Stomach smooth muscle (tissue), 2 donors: ENCODE measurements around the gene PCDHB10.
"Not testable (repeated sequence)": the region's sequence is repeated elsewhere in the genome, so short reads cannot be mapped to it uniquely, and the experiment has no call there.

Experiments
- H3K27ac ChIP-seq: one replicate; pipeline ENCODE4 v1.7.0; 2013; ENCODE audit warnings: mild to moderate bottlenecking, low read length, inconsistent platforms
- H3K27me3 ChIP-seq, 2 donors: one replicate each; pipeline ENCODE4 v1.7.0; 2013; ENCODE audit warnings: low read length in 2 of 2; ENCODE audit not compliant: insufficient read depth in 2 of 2, control insufficient read depth in 1 of 2
- H3K36me3 ChIP-seq, 2 donors: one replicate each; pipeline ENCODE4 v1.7.0; 2013; ENCODE audit warnings: low read length in 2 of 2; ENCODE audit not compliant: control insufficient read depth in 2 of 2, insufficient read depth in 2 of 2
- H3K4me1 ChIP-seq: one replicate; pipeline ENCODE4 v1.7.0; 2013; ENCODE audit warnings: low read length; ENCODE audit not compliant: control insufficient read depth, insufficient read depth
- H3K4me3 ChIP-seq, 2 donors: one replicate each; pipeline ENCODE4 v1.7.0; 2013; ENCODE audit warnings: low read length in 2 of 2
- H3K9ac ChIP-seq, 2 donors: one replicate each; pipeline ENCODE4 v1.7.0; 2013; ENCODE audit warnings: low read length in 2 of 2, mild to moderate bottlenecking in 1 of 2
- H3K9me3 ChIP-seq, 2 donors: one replicate each; pipeline ENCODE4 v1.7.0; 2013; ENCODE audit warnings: low read length in 2 of 2; ENCODE audit not compliant: control insufficient read depth in 2 of 2
- donor health status: healthy.
- donor health status: Pancreatic carcinoma.

Gene PCDHB10

DNA sequence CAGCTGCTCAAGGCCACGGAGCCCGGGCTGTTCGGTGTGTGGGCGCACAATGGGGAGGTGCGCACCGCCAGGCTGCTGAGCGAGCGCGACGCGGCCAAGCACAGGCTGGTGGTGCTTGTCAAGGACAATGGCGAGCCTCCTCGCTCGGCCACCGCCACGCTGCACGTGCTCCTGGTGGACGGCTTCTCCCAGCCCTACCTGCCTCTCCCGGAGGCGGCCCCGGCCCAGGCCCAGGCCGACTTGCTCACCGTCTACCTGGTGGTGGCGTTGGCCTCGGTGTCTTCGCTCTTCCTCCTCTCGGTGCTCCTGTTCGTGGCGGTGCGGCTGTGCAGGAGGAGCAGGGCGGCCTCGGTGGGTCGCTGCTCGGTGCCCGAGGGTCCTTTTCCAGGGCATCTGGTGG, 3.0 kb upstream of the PCDHB10 start:
- not testable (repeated sequence) for H3K27me3 ChIP-seq, H3K4me3 ChIP-seq, H3K36me3 ChIP-seq, H3K27ac ChIP-seq, H3K9ac ChIP-seq, H3K4me1 ChIP-seq
- H3K9me3 ChIP-seq, result peaks cover 15 to 31% of the 10 kb centered on the region in 2 donors

DNA sequence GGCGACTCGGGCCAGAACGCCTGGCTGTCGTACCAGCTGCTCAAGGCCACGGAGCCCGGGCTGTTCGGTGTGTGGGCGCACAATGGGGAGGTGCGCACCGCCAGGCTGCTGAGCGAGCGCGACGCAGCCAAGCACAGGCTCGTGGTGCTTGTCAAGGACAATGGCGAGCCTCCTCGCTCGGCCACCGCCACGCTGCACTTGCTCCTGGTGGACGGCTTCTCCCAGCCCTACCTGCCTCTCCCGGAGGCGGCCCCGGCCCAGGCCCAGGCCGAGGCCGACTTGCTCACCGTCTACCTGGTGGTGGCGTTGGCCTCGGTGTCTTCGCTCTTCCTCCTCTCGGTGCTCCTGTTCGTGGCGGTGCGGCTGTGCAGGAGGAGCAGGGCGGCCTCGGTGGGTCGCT, 2.2 kb downstream of the PCDHB10 start:
- not testable (repeated sequence) for H3K4me1 ChIP-seq, H3K27ac ChIP-seq, H3K36me3 ChIP-seq, H3K4me3 ChIP-seq, H3K9ac ChIP-seq, H3K27me3 ChIP-seq
- H3K9me3 ChIP-seq, result peaks cover 11 to 28% of the 10 kb centered on the region in 2 donors

DNA sequence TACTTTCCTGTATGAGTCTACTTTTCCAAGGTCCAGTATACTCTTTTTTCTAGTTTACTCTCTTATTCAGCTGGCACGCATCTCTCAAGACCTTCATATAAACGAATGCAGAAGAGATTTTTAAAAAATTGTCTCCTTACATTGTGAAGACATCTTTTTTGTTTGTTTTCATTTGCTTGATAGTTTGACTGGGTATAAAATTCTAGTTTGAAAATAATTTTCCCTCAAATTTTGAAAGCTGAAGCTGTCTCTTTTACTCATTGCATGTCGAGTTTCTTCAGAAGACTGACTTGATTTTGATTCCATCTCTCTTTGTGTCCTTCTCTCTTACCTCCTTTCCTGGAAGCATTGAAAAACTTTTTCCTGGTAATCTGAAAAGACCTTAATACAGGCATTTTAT, 4.2 kb downstream of the PCDHB10 start:
- H3K9me3 ChIP-seq, result peaks cover 18 to 38% of the 10 kb centered on the region in 2 donors

DNA sequence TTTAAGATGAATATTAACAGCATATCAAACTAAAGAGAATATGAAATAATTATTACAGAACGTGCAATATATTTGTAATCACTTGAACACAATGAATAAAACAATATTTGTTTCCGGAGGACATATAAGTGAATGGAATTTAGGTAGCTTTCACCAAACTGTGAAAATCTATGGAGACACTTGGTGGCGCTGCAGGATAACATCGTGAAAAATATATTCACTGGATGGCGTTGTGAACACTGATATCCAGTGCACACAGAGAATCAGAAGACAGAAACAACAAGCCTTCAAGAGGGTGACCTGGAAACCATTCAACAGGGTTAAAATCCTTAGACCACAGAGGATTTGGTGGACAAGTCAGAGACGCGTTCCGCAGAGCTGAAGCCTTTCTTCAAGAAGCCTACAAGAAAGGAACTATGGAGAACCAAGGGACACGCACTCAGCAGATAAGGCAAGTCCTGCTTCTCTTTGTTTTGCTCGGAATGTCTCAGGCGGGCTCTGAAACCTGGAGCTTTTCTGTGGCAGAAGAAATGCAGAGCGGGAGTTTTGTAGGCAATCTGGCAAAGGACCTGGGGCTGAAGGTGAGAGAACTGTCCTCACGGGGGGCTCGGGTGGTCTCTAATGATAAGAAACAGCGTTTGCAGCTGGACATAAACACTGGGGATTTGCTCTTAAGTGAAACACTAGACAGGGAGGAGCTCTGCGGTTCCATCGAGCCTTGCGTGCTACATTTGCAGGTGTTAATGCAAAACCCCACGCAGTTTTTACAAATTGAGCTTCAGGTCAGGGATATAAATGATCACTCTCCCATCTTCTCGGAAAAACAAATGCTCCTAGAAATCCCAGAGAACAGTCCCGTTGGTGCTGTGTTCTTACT, 7.4 kb downstream of the PCDHB10 start, which contains the start of gene PCDHB11:
PCDHB11 (plus strand) TSS at position 269 of the 877 bp plus-strand sequence; CDS start at position 417, 148 bp downstream.
- Histone ChIP-seq H3K9ac (peak within 1 kb of the TSS in 1 of 2 donors; percentile 21), H3K27me3 (no peaks in the 10 kb centered on the region), H3K27ac (no peak within 1 kb of the TSS), H3K36me3 (no peaks in the 10 kb centered on the region), H3K4me3 (peak within 1 kb of the TSS; percentile 9 to 58), H3K9me3 (peaks cover 14 to 42% of the 10 kb centered on the region in 2 donors), H3K4me1 (no peaks in the 10 kb centered on the region)

More for the DNA sequence above, 4.2 kb downstream of the PCDHB10 start:
- no peaks in the 10 kb centered on the region for H3K36me3 ChIP-seq
- H3K27ac ChIP-seq, result no peak overlapping the region
- no peaks in the 10 kb centered on the region for H3K4me1 ChIP-seq
- no peak overlapping the region for H3K4me3 ChIP-seq
- no peak overlapping the region for H3K9ac ChIP-seq
- H3K27me3 ChIP-seq, result peaks cover 0 to 2% of the 10 kb centered on the region in 2 donors

DNA sequence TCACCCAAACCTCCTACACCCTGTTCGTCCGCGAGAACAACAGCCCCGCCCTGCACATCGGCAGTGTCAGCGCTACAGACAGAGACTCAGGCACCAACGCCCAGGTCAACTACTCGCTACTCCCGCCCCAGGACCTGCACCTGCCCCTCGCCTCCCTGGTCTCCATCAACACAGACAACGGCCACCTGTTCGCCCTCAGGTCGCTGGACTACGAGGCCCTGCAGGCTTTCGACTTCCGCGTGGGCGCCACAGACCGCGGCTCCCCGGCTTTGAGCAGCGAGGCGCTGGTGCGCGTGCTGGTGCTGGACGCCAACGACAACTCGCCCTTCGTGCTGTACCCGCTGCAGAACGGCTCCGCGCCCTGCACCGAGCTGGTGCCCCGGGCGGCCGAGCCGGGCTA, 9.0 kb downstream of the PCDHB10 start:
- H3K4me1 ChIP-seq, H3K36me3 ChIP-seq, H3K27me3 ChIP-seq, H3K27ac ChIP-seq, H3K4me3 ChIP-seq, H3K9ac ChIP-seq: not testable (repeated sequence)
- H3K9me3 ChIP-seq, result peaks cover 14 to 41% of the 10 kb centered on the region in 2 donors

DNA sequence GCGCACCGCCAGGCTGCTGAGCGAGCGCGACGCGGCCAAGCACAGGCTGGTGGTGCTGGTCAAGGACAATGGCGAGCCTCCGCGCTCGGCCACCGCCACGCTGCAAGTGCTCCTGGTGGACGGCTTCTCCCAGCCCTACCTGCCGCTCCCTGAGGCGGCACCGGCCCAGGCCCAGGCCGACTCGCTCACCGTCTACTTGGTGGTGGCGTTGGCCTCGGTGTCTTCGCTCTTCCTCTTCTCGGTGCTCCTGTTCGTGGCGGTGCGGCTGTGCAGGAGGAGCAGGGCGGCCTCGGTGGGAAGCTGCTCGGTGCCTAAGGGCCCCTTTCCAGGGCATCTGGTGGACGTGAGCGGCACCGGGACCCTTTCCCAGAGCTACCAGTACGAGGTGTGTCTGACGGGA, 9.5 kb downstream of the PCDHB10 start:
- not testable (repeated sequence) for H3K27me3 ChIP-seq, H3K36me3 ChIP-seq, H3K4me1 ChIP-seq, H3K9ac ChIP-seq, H3K4me3 ChIP-seq, H3K27ac ChIP-seq
- H3K9me3 ChIP-seq, result peaks cover 14 to 36% of the 10 kb centered on the region in 2 donors

DNA sequence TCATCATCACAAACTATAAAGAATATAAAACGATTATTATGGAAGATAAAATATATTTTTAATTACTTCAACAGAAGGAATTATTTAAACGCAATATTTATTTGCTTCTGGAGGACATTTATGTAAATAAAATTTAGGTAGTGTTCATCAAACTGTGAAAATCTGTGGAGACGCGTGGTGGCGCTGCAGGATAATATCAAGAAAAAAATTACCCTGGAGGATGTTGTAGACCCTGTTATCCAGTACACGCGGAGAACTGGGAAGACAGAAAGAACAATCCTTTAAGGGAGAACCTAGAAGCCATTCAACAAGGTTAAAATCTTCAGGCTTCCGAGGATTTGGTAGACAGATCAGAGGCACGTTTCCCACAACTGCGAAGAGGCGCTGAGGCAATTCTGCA, 16.3 kb downstream of the PCDHB10 start, which contains the start of gene PCDHB12:
PCDHB12 (plus strand) TSS at position 242 of the 400 bp plus-strand sequence. CDS start 189 bp downstream, outside the sequence.
- peak within 1 kb of the TSS; percentile 24 to 38 for H3K4me3 ChIP-seq
- no peak within 1 kb of the TSS for H3K9ac ChIP-seq
- no peak within 1 kb of the TSS for H3K27ac ChIP-seq
- peaks cover 0 to 2% of the 10 kb centered on the region in 2 donors for H3K36me3 ChIP-seq
- H3K27me3 ChIP-seq, result no peaks in the 10 kb centered on the region
- no peaks in the 10 kb centered on the region for H3K4me1 ChIP-seq
- H3K9me3 ChIP-seq, result peaks cover 12 to 16% of the 10 kb centered on the region in 2 donors

DNA sequence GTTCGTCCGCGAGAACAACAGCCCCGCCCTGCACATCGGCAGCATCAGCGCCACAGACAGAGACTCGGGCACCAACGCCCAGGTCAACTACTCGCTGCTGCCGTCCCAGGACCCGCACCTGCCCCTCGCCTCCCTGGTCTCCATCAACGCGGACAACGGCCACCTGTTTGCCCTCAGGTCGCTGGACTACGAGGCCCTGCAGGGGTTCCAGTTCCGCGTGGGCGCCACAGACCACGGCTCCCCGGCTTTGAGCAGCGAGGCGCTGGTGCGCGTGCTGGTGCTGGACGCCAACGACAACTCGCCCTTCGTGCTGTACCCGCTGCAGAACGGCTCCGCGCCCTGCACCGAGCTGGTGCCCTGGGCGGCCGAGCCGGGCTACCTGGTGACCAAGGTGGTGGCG, 18.1 kb downstream of the PCDHB10 start:
- not testable (repeated sequence) for H3K4me1 ChIP-seq, H3K4me3 ChIP-seq, H3K27ac ChIP-seq, H3K36me3 ChIP-seq, H3K9ac ChIP-seq, H3K27me3 ChIP-seq
- H3K9me3 ChIP-seq, result peaks cover 12 to 21% of the 10 kb centered on the region in 2 donors

DNA sequence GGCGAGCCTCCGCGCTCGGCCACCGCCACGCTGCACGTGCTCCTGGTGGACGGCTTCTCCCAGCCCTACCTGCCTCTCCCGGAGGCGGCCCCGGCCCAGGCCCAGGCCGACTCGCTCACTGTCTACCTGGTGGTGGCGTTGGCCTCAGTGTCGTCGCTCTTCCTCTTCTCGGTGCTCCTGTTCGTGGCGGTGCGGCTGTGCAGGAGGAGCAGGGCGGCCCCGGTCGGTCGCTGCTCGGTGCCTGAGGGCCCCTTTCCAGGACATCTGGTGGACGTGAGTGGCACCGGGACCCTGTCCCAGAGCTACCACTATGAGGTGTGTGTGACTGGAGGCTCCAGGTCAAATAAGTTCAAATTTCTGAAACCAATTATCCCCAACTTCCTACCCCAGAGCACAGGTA, 18.7 kb downstream of the PCDHB10 start:
- H3K9ac ChIP-seq, H3K36me3 ChIP-seq, H3K27ac ChIP-seq, H3K27me3 ChIP-seq, H3K4me1 ChIP-seq, H3K4me3 ChIP-seq: not testable (repeated sequence)
- peaks cover 12 to 21% of the 10 kb centered on the region in 2 donors for H3K9me3 ChIP-seq

DNA sequence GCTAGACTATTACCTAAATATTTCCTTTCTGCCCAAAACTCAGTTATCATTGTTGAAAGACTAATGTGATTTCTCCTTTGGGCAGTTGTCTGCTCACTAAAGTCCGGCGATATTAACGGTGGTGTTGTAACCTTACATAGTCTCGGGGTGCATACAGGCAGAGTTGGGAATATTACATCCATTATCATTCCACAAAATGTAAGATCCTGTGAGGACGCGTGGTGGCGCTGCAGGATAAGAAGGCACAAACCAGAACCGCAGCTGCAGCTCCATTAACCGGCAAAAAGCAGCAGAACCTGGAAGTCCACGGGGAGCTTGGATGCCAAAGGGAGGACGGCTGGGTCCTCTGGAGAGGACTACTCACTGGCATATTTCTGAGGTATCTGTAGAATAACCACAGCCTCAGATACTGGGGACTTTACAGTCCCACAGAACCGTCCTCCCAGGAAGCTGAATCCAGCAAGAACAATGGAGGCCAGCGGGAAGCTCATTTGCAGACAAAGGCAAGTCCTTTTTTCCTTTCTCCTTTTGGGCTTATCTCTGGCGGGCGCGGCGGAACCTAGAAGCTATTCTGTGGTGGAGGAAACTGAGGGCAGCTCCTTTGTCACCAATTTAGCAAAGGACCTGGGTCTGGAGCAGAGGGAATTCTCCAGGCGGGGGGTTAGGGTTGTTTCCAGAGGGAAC, 21.6 kb downstream of the PCDHB10 start, which contains the start of gene PCDHB13:
PCDHB13 (plus strand) TSS at position 264 of the 684 bp plus-strand sequence; CDS start at position 469, 205 bp downstream.
- peak within 1 kb of the TSS in 1 of 2 donors; percentile 45 for H3K4me3 ChIP-seq
- not testable (repeated sequence) for H3K27me3 ChIP-seq, H3K4me1 ChIP-seq, H3K9ac ChIP-seq, H3K36me3 ChIP-seq, H3K27ac ChIP-seq
- H3K9me3 ChIP-seq, result peaks cover 18 to 20% of the 10 kb centered on the region in 2 donors
